ENCODE data around the gene CXCL10. TPM values are rescaled to one million over a fixed set of nuclear protein-coding genes. Genes with fewer than 3 reads are reported as not detected.
A peak's percentile ranks its signal among the peaks of the same experiment; 100 is the strongest.
"Not testable (repeated sequence)": the region's sequence is repeated elsewhere in the genome, so short reads cannot be mapped to it uniquely, and the experiment has no call there.

Gene CXCL10
- total RNA-seq, 2 donors from 2014 or later: 0.62 to 2.9 TPM

GRCh38 chr4:76050560-76051050 is 27.3 kb upstream of the CXCL10 start:
- not testable (repeated sequence) for DNase-seq; H3K9me3 Mint-ChIP-seq; H3K36me3 Mint-ChIP-seq (ENCODE audit: insufficient read depth in 2 of 2); ATAC-seq (replicated peaks in 1 of 2); H3K4me3 Mint-ChIP-seq; H3K27ac Mint-ChIP-seq
- Mint-ChIP-seq H3K27me3 (ENCODE audit: low read depth) (peaks cover 19% of the 10 kb centered on the region), H3K4me1 (ENCODE audit: low read depth) (peaks cover 16% of the 10 kb centered on the region)

GRCh38 chr4:76049860-76050416 is 26.6 kb upstream of the CXCL10 start:
- DNase-seq; H3K36me3 Mint-ChIP-seq (ENCODE audit: insufficient read depth in 2 of 2); H3K27ac Mint-ChIP-seq; ATAC-seq (replicated peaks in 1 of 2); H3K9me3 Mint-ChIP-seq; H3K4me1 Mint-ChIP-seq (ENCODE audit: low read depth); H3K4me3 Mint-ChIP-seq: not testable (repeated sequence)
- peaks cover 13% of the 10 kb centered on the region for H3K27me3 Mint-ChIP-seq (ENCODE audit: low read depth)

- not testable (repeated sequence) for ATAC-seq (replicated peaks in 1 of 2)
Observed at GRCh38 chr4:76044686-76045085, 21.4 kb upstream of the CXCL10 start.

GRCh38 chr4:76043306-76043705 is 20.0 kb upstream of the CXCL10 start:
- H3K4me1 Mint-ChIP-seq (ENCODE audit: low read depth): peaks cover 13% of the 10 kb centered on the region
- not testable (repeated sequence) for ATAC-seq (replicated peaks in 1 of 2); H3K27me3 Mint-ChIP-seq (ENCODE audit: low read depth); H3K4me3 Mint-ChIP-seq; H3K36me3 Mint-ChIP-seq (ENCODE audit: insufficient read depth in 2 of 2); DNase-seq; H3K9me3 Mint-ChIP-seq; H3K27ac Mint-ChIP-seq

More at GRCh38 chr4:76044686-76045085, 21.4 kb upstream of the CXCL10 start:
- DNase-seq; H3K4me3 Mint-ChIP-seq; H3K27ac Mint-ChIP-seq; H3K27me3 Mint-ChIP-seq (ENCODE audit: low read depth); H3K36me3 Mint-ChIP-seq (ENCODE audit: insufficient read depth in 2 of 2); H3K9me3 Mint-ChIP-seq: not testable (repeated sequence)
- peaks cover 13% of the 10 kb centered on the region for H3K4me1 Mint-ChIP-seq (ENCODE audit: low read depth)

- ATAC-seq (replicated peaks in 1 of 2): peak; percentile 68 to 84
- Mint-ChIP-seq H3K4me3 (peak overlapping the region; percentile 34 to 72), H3K4me1 (ENCODE audit: low read depth) (peaks cover 13% of the 10 kb centered on the region), H3K27ac (peak overlapping the region; percentile 36)
- H3K36me3 Mint-ChIP-seq (ENCODE audit: insufficient read depth in 2 of 2); DNase-seq; H3K27me3 Mint-ChIP-seq (ENCODE audit: low read depth); H3K9me3 Mint-ChIP-seq: not testable (repeated sequence)
Observed at GRCh38 chr4:76042241-76042998, 19.1 kb upstream of the CXCL10 start.

GRCh38 chr4:76036855-76037254 is 13.6 kb upstream of the CXCL10 start:
- no peak overlapping the region for H3K27ac Mint-ChIP-seq
- peaks cover 18% of the 10 kb centered on the region for H3K27me3 Mint-ChIP-seq (ENCODE audit: low read depth)
- H3K4me3 Mint-ChIP-seq: no peak overlapping the region
- ATAC-seq (replicated peaks in 1 of 2) (no peak), DNase-seq (no peak)
- no peaks in the 10 kb centered on the region for H3K9me3 Mint-ChIP-seq
- peaks cover 6% of the 10 kb centered on the region for H3K4me1 Mint-ChIP-seq (ENCODE audit: low read depth)
- H3K36me3 Mint-ChIP-seq (ENCODE audit: insufficient read depth in 2 of 2): no peaks in the 10 kb centered on the region

GRCh38 chr4:76035799-76036380 is 12.6 kb upstream of the CXCL10 start, which contains the start of gene CXCL11:
Gene CXCL11 (minus strand): TSS chr4:76036070. CDS start chr4:76035987, 83 bp downstream.
- H3K27ac Mint-ChIP-seq: no peak within 1 kb of the TSS
- peaks cover 5% of the 10 kb centered on the region for H3K4me1 Mint-ChIP-seq (ENCODE audit: low read depth)
- ATAC-seq (replicated peaks in 1 of 2): no peak
- H3K36me3 Mint-ChIP-seq (ENCODE audit: insufficient read depth in 2 of 2): no peaks in the 10 kb centered on the region
- no peak within 1 kb of the TSS for H3K4me3 Mint-ChIP-seq
- peaks cover 18% of the 10 kb centered on the region for H3K27me3 Mint-ChIP-seq (ENCODE audit: low read depth)
- DNase-seq: no peak
- no peaks in the 10 kb centered on the region for H3K9me3 Mint-ChIP-seq

- Mint-ChIP-seq H3K27ac (no peak overlapping the region), H3K4me1 (ENCODE audit: low read depth) (peaks cover 5% of the 10 kb centered on the region), H3K27me3 (ENCODE audit: low read depth) (peaks cover 18% of the 10 kb centered on the region), H3K36me3 (ENCODE audit: insufficient read depth in 2 of 2) (no peaks in the 10 kb centered on the region), H3K9me3 (no peaks in the 10 kb centered on the region), H3K4me3 (no peak overlapping the region)
- ATAC-seq (replicated peaks in 1 of 2): no peak
- DNase-seq: no peak
Observed at GRCh38 chr4:76035141-76035540, 11.8 kb upstream of the CXCL10 start.

GRCh38 chr4:76029300-76029699 is 6.0 kb upstream of the CXCL10 start:
- H3K4me1 Mint-ChIP-seq (ENCODE audit: low read depth): peaks cover 23% of the 10 kb centered on the region
- ATAC-seq (replicated peaks in 1 of 2): no peak

GRCh38 chr4:76028350-76028765 is 5.1 kb upstream of the CXCL10 start:
- Mint-ChIP-seq H3K27ac (peak overlapping the region; percentile 34), H3K4me3 (peak overlapping the region; percentile 59 to 72), H3K36me3 (ENCODE audit: insufficient read depth in 2 of 2) (no peaks in the 10 kb centered on the region), H3K27me3 (ENCODE audit: low read depth) (peaks cover 14% of the 10 kb centered on the region), H3K4me1 (ENCODE audit: low read depth) (peaks cover 32% of the 10 kb centered on the region), H3K9me3 (no peaks in the 10 kb centered on the region)
- ATAC-seq (replicated peaks in 1 of 2) (peak in 1 of 2 donors; percentile 13), DNase-seq (no peak)

More at GRCh38 chr4:76029300-76029699, 6.0 kb upstream of the CXCL10 start:
- no peak overlapping the region for H3K4me3 Mint-ChIP-seq
- no peak overlapping the region for H3K27ac Mint-ChIP-seq
- H3K27me3 Mint-ChIP-seq (ENCODE audit: low read depth): peaks cover 18% of the 10 kb centered on the region
- no peak for DNase-seq
- H3K9me3 Mint-ChIP-seq: no peaks in the 10 kb centered on the region
- no peaks in the 10 kb centered on the region for H3K36me3 Mint-ChIP-seq (ENCODE audit: insufficient read depth in 2 of 2)

- DNase-seq: no peak
- Mint-ChIP-seq H3K27ac (no peak overlapping the region), H3K4me3 (peak overlapping the region; percentile 31 to 44), H3K9me3 (no peaks in the 10 kb centered on the region), H3K36me3 (ENCODE audit: insufficient read depth in 2 of 2) (no peaks in the 10 kb centered on the region), H3K27me3 (ENCODE audit: low read depth) (peaks cover 30% of the 10 kb centered on the region), H3K4me1 (ENCODE audit: low read depth) (peaks cover 38% of the 10 kb centered on the region)
- peak; percentile 72 to 80 for ATAC-seq (replicated peaks in 1 of 2)
Observed at GRCh38 chr4:76024065-76024464, 768 bp upstream of the CXCL10 start.

- no peak for DNase-seq
- no peaks in the 10 kb centered on the region for H3K9me3 Mint-ChIP-seq
- H3K4me3 Mint-ChIP-seq: no peak overlapping the region
- peaks cover 31% of the 10 kb centered on the region for H3K27me3 Mint-ChIP-seq (ENCODE audit: low read depth)
- H3K4me1 Mint-ChIP-seq (ENCODE audit: low read depth): peaks cover 28% of the 10 kb centered on the region
- no peak for ATAC-seq (replicated peaks in 1 of 2)
- no peaks in the 10 kb centered on the region for H3K36me3 Mint-ChIP-seq (ENCODE audit: insufficient read depth in 2 of 2)
- H3K27ac Mint-ChIP-seq: no peak overlapping the region
Observed at GRCh38 chr4:76022677-76023076, 620 bp downstream of the CXCL10 start.

GRCh38 chr4:76022031-76022430 is 1.3 kb downstream of the CXCL10 start:
- ATAC-seq (replicated peaks in 1 of 2) (no peak), DNase-seq (no peak)
- H3K9me3 Mint-ChIP-seq: no peaks in the 10 kb centered on the region
- peaks cover 24% of the 10 kb centered on the region for H3K4me1 Mint-ChIP-seq (ENCODE audit: low read depth)
- H3K4me3 Mint-ChIP-seq: no peak overlapping the region
- H3K27ac Mint-ChIP-seq: no peak overlapping the region
- H3K36me3 Mint-ChIP-seq (ENCODE audit: insufficient read depth in 2 of 2): no peaks in the 10 kb centered on the region
- H3K27me3 Mint-ChIP-seq (ENCODE audit: low read depth): peaks cover 31% of the 10 kb centered on the region
